HG03439 (cell line): ENCODE results near the gene PRELID3B.

Source experiments
- ATAC-seq: cut with Tn5 transposase; IDR thresholded peaks from one replicate; pipeline ENCODE4 v1.9.1; 2021; ENCODE audit warnings: mild to moderate bottlenecking, moderate library complexity; ENCODE audit not compliant: unreplicated experiment

The PRELID3B gene

GRCh38 chr20:58997141-58997770 is 45.3 kb downstream of the PRELID3B start:
- no peak for ATAC-seq

GRCh38 chr20:58996226-58996611 is 46.4 kb downstream of the PRELID3B start:
- ATAC-seq, result no peak

GRCh38 chr20:58995461-58996225 is 46.9 kb downstream of the PRELID3B start:
- ATAC-seq, result no peak

GRCh38 chr20:58994390-58995159 is 48.0 kb downstream of the PRELID3B start:
- ATAC-seq, result no peak

- ATAC-seq, result no peak
These were observed 49.0 kb downstream of the PRELID3B start for GRCh38 chr20:58993332-58994248.

GRCh38 chr20:58992911-58993310 is 49.7 kb downstream of the PRELID3B start:
- no peak for ATAC-seq

GRCh38 chr20:58991715-58992114 is 50.9 kb downstream of the PRELID3B start:
- ATAC-seq, result no peak

GRCh38 chr20:58990651-58991445 is 51.7 kb downstream of the PRELID3B start:
- no peak for ATAC-seq

- ATAC-seq, result no peak
These were observed 53.4 kb downstream of the PRELID3B start for GRCh38 chr20:58989196-58989595.

GRCh38 chr20:58988565-58988882 is 54.1 kb downstream of the PRELID3B start:
- no peak for ATAC-seq

- no peak for ATAC-seq
These were observed 54.6 kb downstream of the PRELID3B start for GRCh38 chr20:58987790-58988564.

- no peak for ATAC-seq
These were observed 55.5 kb downstream of the PRELID3B start for GRCh38 chr20:58986968-58987517.

GRCh38 chr20:58986286-58986967 is 56.2 kb downstream of the PRELID3B start:
- no peak for ATAC-seq

- no peak for ATAC-seq
These were observed 56.9 kb downstream of the PRELID3B start for GRCh38 chr20:58985656-58986055.

- ATAC-seq, result no peak
These were observed 57.9 kb downstream of the PRELID3B start for GRCh38 chr20:58984691-58985090.
